MG63 (cell line): ENCODE data around the gene RAD50. TPM values are rescaled to one million over a fixed set of nuclear protein-coding genes. Genes with fewer than 3 reads are reported as not detected.

Source experiments
- DNase-seq: peaks from one replicate; pipeline ENCODE4 v3.0.0-alpha.2; 2020
- H3K27me3 ChIP-seq: fragments of 250-450 bp; sonication (Bioruptor Pico); 2 replicates; pipeline ENCODE4 v1.5.1; 2020; ENCODE audit warnings: mild to moderate bottlenecking, moderate library complexity
- H3K36me3 ChIP-seq: fragments of 250-450 bp; sonication (Bioruptor Pico); 2 replicates; pipeline ENCODE4 v1.5.1; 2020; ENCODE audit warnings: mild to moderate bottlenecking, moderate library complexity
- H3K4me3 ChIP-seq: fragments of 250-450 bp; sonication (Bioruptor Pico); 2 replicates; pipeline ENCODE4 v1.5.1; 2020; ENCODE audit warnings: mild to moderate bottlenecking, moderate library complexity
- H3K9me3 ChIP-seq: fragments of 250-450 bp; sonication (Bioruptor Pico); 2 replicates; pipeline ENCODE4 v1.5.1; 2020; ENCODE audit warnings: mild to moderate bottlenecking, moderate library complexity
- total RNA-seq: library from RNA; depleted of rRNA; stranded (reverse); fragments of >200 nt; shearing (Covaris generic); gene quantifications from 2 replicates; pipeline ENCODE4 v1.2.3, GENCODE V29; 2014; ENCODE audit warnings: low replicate concordance

Gene RAD50
- total RNA-seq, 1 experiment from 2014 or later = 35.7 TPM

DNA sequence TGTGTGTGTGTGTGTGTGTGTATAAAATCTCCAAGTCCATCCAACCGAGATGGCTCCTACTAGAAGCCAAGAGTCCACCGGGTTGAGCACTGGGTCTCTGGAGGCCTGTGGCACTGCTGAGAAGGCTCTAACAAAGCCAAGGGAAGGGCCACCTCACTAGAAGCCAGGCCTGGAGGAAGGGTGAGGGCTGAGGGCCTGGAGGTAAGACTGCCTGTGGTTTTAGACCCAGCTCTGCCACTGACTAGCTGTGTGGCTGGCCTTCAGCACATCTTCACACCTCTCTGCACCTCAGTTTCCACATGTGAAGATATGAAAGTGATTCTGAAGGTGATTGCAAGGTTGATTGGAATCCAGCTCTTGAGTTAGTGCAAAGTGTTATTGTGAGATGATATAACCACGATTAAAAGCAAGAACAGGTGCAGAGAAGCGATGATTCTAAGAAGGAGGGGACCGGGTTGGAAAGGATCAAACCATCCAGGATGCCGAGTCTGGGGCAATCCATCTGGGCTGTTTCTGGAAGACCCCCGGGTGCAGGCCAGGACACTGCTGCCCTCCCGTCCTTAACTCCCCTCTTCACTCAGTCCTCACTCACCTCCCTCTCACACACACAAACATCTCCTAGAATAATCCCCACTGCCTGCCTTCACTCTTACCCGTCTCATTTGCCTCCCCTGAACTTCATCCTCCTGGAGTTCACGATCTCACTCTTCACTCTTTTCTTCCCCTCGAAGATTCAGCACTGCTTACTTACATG lies 119.3 kb downstream of the RAD50 start:
- DNase-seq = no peak
- no peak overlapping the region for H3K4me3 ChIP-seq
- H3K36me3 ChIP-seq = no peaks in the 10 kb centered on the region
- no peaks in the 10 kb centered on the region for H3K27me3 ChIP-seq
- no peaks in the 10 kb centered on the region; the same call in 1 of the 2 replicates for H3K9me3 ChIP-seq

GRCh38 chr5:132677191-132677590 lies 120.4 kb downstream of the RAD50 start:
- no peaks in the 10 kb centered on the region for H3K36me3 ChIP-seq
- peak; percentile 98 for DNase-seq
- H3K4me3 ChIP-seq = no peak overlapping the region
- no peaks in the 10 kb centered on the region for H3K9me3 ChIP-seq
- H3K27me3 ChIP-seq = no peaks in the 10 kb centered on the region

GRCh38 chr5:132677682-132678400 lies 121.1 kb downstream of the RAD50 start:
- DNase-seq = no peak
- Histone ChIP-seq H3K36me3 (no peaks in the 10 kb centered on the region), H3K9me3 (no peaks in the 10 kb centered on the region), H3K27me3 (no peaks in the 10 kb centered on the region), H3K4me3 (no peak overlapping the region)

DNA sequence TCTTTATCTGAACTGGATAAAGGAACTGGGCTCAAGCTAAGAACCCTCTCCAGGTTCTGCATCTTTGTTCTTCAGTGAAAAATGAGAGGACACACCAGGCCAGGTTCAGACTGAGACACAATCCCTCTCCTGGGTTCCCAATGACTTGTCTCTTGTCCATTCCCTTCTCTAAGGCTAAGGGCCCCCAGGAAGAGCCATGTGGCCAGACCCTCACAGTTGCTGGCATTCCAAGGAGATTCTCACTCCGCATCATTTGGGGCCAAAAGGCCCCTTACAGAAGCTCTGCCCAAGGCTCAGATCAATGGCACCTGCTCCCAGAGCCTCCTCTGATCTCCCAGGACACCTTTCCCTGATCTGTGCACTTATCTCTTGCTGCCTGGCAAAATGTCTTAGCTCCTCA lies 122.0 kb downstream of the RAD50 start:
- Histone ChIP-seq H3K27me3 (no peaks in the 10 kb centered on the region), H3K4me3 (no peak overlapping the region), H3K36me3 (no peaks in the 10 kb centered on the region), H3K9me3 (no peaks in the 10 kb centered on the region)
- DNase-seq = no peak

- no peak for DNase-seq
- H3K4me3 ChIP-seq = no peak overlapping the region
These were observed 122.4 kb downstream of the RAD50 start for GRCh38 chr5:132679166-132679565.

GRCh38 chr5:132679717-132680380 lies 123.1 kb downstream of the RAD50 start:
- no peaks in the 10 kb centered on the region for H3K9me3 ChIP-seq
- no peaks in the 10 kb centered on the region for H3K27me3 ChIP-seq
- no peak overlapping the region for H3K4me3 ChIP-seq
- no peaks in the 10 kb centered on the region for H3K36me3 ChIP-seq
- no peak for DNase-seq

More at GRCh38 chr5:132679166-132679565, 122.4 kb downstream of the RAD50 start:
- no peaks in the 10 kb centered on the region for H3K27me3 ChIP-seq
- H3K36me3 ChIP-seq = no peaks in the 10 kb centered on the region
- no peaks in the 10 kb centered on the region for H3K9me3 ChIP-seq

- DNase-seq = no peak
These were observed 124.2 kb downstream of the RAD50 start for GRCh38 chr5:132680780-132681475.

DNA sequence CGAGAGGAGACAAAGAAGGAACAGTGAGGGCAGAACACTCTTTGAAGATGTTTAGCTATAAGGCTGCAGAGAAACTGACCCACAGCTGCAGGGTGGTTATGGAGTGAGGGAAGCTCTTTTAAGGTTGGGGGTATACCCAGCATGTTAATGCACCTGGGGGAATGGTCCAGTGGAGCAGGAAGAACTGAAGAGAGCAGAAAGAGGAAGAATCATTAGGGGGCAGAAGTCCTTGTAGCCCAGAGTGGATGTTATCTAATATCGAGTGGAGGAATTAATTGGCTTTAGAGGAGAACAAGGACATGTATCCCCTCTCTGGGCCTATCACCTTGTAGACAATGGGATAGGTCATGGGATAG lies 124.7 kb downstream of the RAD50 start:
- no peak for DNase-seq
- Histone ChIP-seq H3K4me3 (no peak overlapping the region), H3K27me3 (no peaks in the 10 kb centered on the region), H3K9me3 (no peaks in the 10 kb centered on the region), H3K36me3 (no peaks in the 10 kb centered on the region)

More at GRCh38 chr5:132680780-132681475, 124.2 kb downstream of the RAD50 start:
- Histone ChIP-seq H3K4me3 (no peak overlapping the region), H3K36me3 (no peaks in the 10 kb centered on the region), H3K9me3 (no peaks in the 10 kb centered on the region), H3K27me3 (no peaks in the 10 kb centered on the region)

GRCh38 chr5:132681983-132682382 lies 125.2 kb downstream of the RAD50 start:
- H3K27me3 ChIP-seq = no peaks in the 10 kb centered on the region

GRCh38 chr5:132684491-132684890 lies 127.7 kb downstream of the RAD50 start:
- no peaks in the 10 kb centered on the region for H3K36me3 ChIP-seq
- no peaks in the 10 kb centered on the region for H3K9me3 ChIP-seq
- DNase-seq = no peak
- no peaks in the 10 kb centered on the region for H3K27me3 ChIP-seq
- no peak overlapping the region for H3K4me3 ChIP-seq

More at GRCh38 chr5:132681983-132682382, 125.2 kb downstream of the RAD50 start:
- DNase-seq = no peak
- Histone ChIP-seq H3K4me3 (no peak overlapping the region), H3K36me3 (no peaks in the 10 kb centered on the region), H3K9me3 (no peaks in the 10 kb centered on the region)

- Histone ChIP-seq H3K27me3 (no peaks in the 10 kb centered on the region), H3K9me3 (no peaks in the 10 kb centered on the region), H3K4me3 (no peak overlapping the region), H3K36me3 (no peaks in the 10 kb centered on the region)
- DNase-seq = no peak
These were observed 128.3 kb downstream of the RAD50 start for GRCh38 chr5:132684922-132685720.

- Histone ChIP-seq H3K27me3 (no peaks in the 10 kb centered on the region), H3K36me3 (no peaks in the 10 kb centered on the region), H3K9me3 (no peaks in the 10 kb centered on the region), H3K4me3 (no peak overlapping the region)
- no peak for DNase-seq
These were observed 129.4 kb downstream of the RAD50 start for GRCh38 chr5:132686193-132686592.

- no peak for DNase-seq
- Histone ChIP-seq H3K36me3 (no peaks in the 10 kb centered on the region), H3K27me3 (no peaks in the 10 kb centered on the region)
These were observed 131.2 kb downstream of the RAD50 start for GRCh38 chr5:132687995-132688394.

DNA sequence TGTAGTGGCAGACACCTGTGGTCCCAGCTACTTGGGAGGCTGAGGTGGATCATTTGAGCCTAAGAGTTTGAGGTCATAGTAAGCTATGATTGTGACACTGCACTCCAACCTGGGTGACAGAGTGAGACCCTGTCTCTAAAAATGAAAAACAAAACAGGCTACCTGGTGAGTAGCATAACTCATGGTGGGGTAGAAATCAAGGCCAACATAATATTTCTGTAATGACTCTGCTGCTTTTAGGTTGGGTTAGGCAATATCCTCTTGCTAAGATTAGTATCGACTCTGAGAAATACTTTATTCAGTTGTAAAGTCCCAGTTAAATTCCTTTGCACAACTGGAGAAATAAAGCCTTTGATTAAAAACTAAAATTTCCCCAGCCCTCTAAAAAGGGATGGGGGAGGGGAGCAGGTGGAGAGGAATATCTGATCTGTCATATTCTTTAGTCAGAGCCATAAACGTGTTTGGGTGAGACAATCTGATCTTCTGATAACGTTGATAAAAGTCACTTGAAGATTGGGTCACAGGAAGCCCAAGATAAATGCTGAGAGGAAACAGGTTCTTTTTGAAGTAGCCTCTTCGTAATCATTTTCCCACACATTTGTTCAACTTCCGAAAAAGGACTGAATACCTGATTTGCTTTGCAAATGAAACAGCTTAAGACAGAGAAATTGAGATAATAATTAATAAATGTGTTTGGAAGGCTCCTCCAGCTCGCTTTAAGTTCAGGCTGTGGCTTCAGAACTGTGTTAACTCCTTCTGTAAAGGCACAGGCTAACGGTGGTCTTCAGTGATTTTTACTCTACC lies 132.0 kb downstream of the RAD50 start:
- Histone ChIP-seq H3K4me3 (no peak overlapping the region), H3K36me3 (no peaks in the 10 kb centered on the region), H3K27me3 (no peaks in the 10 kb centered on the region), H3K9me3 (no peaks in the 10 kb centered on the region)
- no peak for DNase-seq

More at GRCh38 chr5:132687995-132688394, 131.2 kb downstream of the RAD50 start:
- H3K4me3 ChIP-seq = no peak overlapping the region
- H3K9me3 ChIP-seq = no peaks in the 10 kb centered on the region

DNA sequence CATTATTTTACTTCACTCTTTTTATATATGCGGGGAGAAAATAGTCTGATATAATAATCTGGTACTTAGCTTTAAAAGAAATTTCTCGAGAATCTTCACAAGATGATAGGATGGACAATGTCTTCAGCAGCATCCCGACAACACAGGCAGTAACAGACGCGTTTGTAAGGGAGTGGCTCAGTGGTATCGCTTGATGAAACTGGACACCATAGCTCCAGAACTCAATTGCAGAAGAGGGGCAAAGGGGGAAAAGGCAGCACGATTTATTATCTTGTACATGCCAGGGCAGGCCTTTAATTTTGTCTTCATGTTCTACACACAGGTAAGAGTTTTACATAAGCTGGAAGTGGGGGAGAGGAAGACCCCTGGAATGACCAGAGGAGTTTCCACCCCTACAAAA lies 132.7 kb downstream of the RAD50 start:
- DNase-seq = no peak
- Histone ChIP-seq H3K36me3 (no peaks in the 10 kb centered on the region), H3K27me3 (no peaks in the 10 kb centered on the region), H3K4me3 (no peak overlapping the region), H3K9me3 (no peaks in the 10 kb centered on the region)
